GM12878 (cell line): ENCODE results near the gene STAMBPL1. TPM values are rescaled to one million over a fixed set of nuclear protein-coding genes. Genes with fewer than 3 reads are reported as not detected.
A peak's percentile ranks its signal among the peaks of the same experiment; 100 is the strongest.

Source experiments
- ATF7 ChIP-seq: fragments of 450-650 bp; IDR thresholded peaks from 2 replicates; pipeline ENCODE4 v1.6.1; 2016; ENCODE audit warnings: low read depth, mild to moderate bottlenecking
- CBFB ChIP-seq: IDR thresholded peaks from 2 replicates; pipeline ENCODE4 v1.6.1; 2016; ENCODE audit warnings: antibody characterized with exemption, low read depth
- CBX3 ChIP-seq: fragments of 200-600 bp; sonication (generic); IDR thresholded peaks from 2 replicates; pipeline ENCODE4 v1.6.1; 2016; ENCODE audit warnings: low read depth, borderline replicate concordance
- CBX5 ChIP-seq: sonication (generic); IDR thresholded peaks from 2 replicates; pipeline ENCODE4 v1.6.1; 2016; ENCODE audit warnings: low read depth, moderate library complexity, mild to moderate bottlenecking, inconsistent platforms
- CHD4 ChIP-seq: fragments of 200-600 bp; sonication (generic); IDR thresholded peaks from 2 replicates; pipeline ENCODE4 v1.6.1; 2016; ENCODE audit warnings: mild to moderate bottlenecking
- EED ChIP-seq: sonication (generic); IDR thresholded peaks from 2 replicates; pipeline ENCODE4 v1.6.1; 2016; ENCODE audit warnings: antibody characterized with exemption, low read depth
- EGR1 ChIP-seq, 2 experiments: IDR thresholded peaks; 1 replicate in 1 of 2; 2 replicates in 1 of 2; pipeline ENCODE4 v1.6.1; 2011 to 2012; ENCODE audit warnings: low read depth in 2 of 2, low read length in 2 of 2, borderline replicate concordance in 1 of 2, mild to moderate bottlenecking in 1 of 2, moderate library complexity in 1 of 2
- ELK1 ChIP-seq: IDR thresholded peaks from 2 replicates; pipeline ENCODE4 v1.6.1; 2012; ENCODE audit warnings: low read depth, low read length, improper control_type of control experiment
- EP300 ChIP-seq, 2 experiments: fragments of 150-350 bp in 1 of 2; IDR thresholded peaks; 2 replicates each; pipeline ENCODE4 v1.6.1; 2011 to 2012; ENCODE audit warnings: low read depth in 2 of 2, low read length in 2 of 2, borderline replicate concordance in 1 of 2, improper control_type of control experiment in 1 of 2, inconsistent platforms in 1 of 2; ENCODE audit not compliant: control insufficient read depth in 1 of 2
- FOXM1 ChIP-seq: IDR thresholded peaks from 2 replicates; pipeline ENCODE4 v1.6.1; 2012; ENCODE audit warnings: low read depth, mild to moderate bottlenecking, inconsistent platforms, low read length, moderate library complexity
- IRF4 ChIP-seq: IDR thresholded peaks from 2 replicates; pipeline ENCODE4 v1.6.1; 2011; ENCODE audit warnings: low read depth, low read length
- MXI1 ChIP-seq: fragments of 150-350 bp; IDR thresholded peaks from 2 replicates; pipeline ENCODE4 v1.6.1; 2011; ENCODE audit warnings: low read depth, mild to moderate bottlenecking, inconsistent platforms, low read length, improper control_type of control experiment
- MYB ChIP-seq: fragments of 150-350 bp; IDR thresholded peaks from 2 replicates; pipeline ENCODE4 v1.6.1; 2014; ENCODE audit warnings: mild to moderate bottlenecking, low read depth, low read length, borderline replicate concordance
- POLR2AphosphoS2 ChIP-seq: IDR thresholded peaks from 2 replicates; pipeline ENCODE4 v1.6.1; 2011; ENCODE audit warnings: low read depth, mild to moderate bottlenecking, low read length, improper control_type of control experiment, moderate library complexity
- RBBP5 ChIP-seq: fragments of 200-600 bp; sonication (generic); conservative IDR thresholded peaks from 2 replicates; pipeline ENCODE4 v1.6.1; 2016
- SKIL ChIP-seq: fragments of 450-650 bp; IDR thresholded peaks from 2 replicates; pipeline ENCODE4 v1.6.1; 2017; ENCODE audit warnings: mild to moderate bottlenecking, low read depth, inconsistent platforms; ENCODE audit not compliant: poor library complexity, severe bottlenecking
- SMARCA5 ChIP-seq: fragments of 450-650 bp; IDR thresholded peaks from 2 replicates; pipeline ENCODE4 v1.6.1; 2017; ENCODE audit warnings: mild to moderate bottlenecking
- SMC3 ChIP-seq: IDR thresholded peaks from 2 replicates; pipeline ENCODE4 v1.6.1; 2011; ENCODE audit warnings: low read length, improper control_type of control experiment, borderline replicate concordance
- SREBF2 ChIP-seq: IDR thresholded peaks from 2 replicates; pipeline ENCODE4 v1.6.1; 2012; ENCODE audit warnings: mild to moderate bottlenecking, low read length
- TAF1 ChIP-seq: IDR thresholded peaks from 2 replicates; pipeline ENCODE4 v1.6.1; 2011; ENCODE audit warnings: mild to moderate bottlenecking, low read depth, low read length, borderline replicate concordance
- TARDBP ChIP-seq: IDR thresholded peaks from 2 replicates; pipeline ENCODE4 v1.6.1; 2016; ENCODE audit warnings: borderline replicate concordance
- TCF3 ChIP-seq: IDR thresholded peaks from 2 replicates; pipeline ENCODE4 v1.6.1; 2012; ENCODE audit warnings: low read depth, mild to moderate bottlenecking, low read length, borderline replicate concordance; ENCODE audit not compliant: insufficient read depth
- YY1 ChIP-seq: IDR thresholded peaks from 2 replicates; pipeline ENCODE4 v1.6.1; 2011; ENCODE audit warnings: low read depth, mild to moderate bottlenecking, low read length
- ZBTB4 ChIP-seq: fragments of 450-650 bp; formaldehyde crosslinking; IDR thresholded peaks from 2 replicates; pipeline ENCODE4 v1.4.0; 2022; ENCODE audit warnings: mild to moderate bottlenecking, moderate library complexity
- polyA plus RNA-seq, 11 experiments: library from polyadenylated mRNA; depleted of rRNA in 4 of 11; unstranded in 6 of 11; stranded (reverse) in 5 of 11; fragments of >200 nt; fragmentation: Nextera tagmentation in 4 of 11; fragmentation: Illumina TruSeq in 1 of 11; extraction: Ambion mirVana in 4 of 11; extraction: Trizol in 1 of 11; gene quantifications; 1 replicate in 1 of 11; 2 replicates in 10 of 11; pipeline versions ENCODE4 v1.2.1 to v1.2.3, GENCODE V29; 2011 to 2016; ENCODE audit warnings: inconsistent platforms in 2 of 11, missing spikeins in 2 of 11, low read depth in 1 of 11
- total RNA-seq, 4 experiments: library from RNA; depleted of rRNA in 3 of 4; stranded (reverse); fragments of >200 nt in 3 of 4; fragmentation: Illumina TruSeq in 1 of 4; extraction: Trizol in 1 of 4; gene quantifications; 2 replicates each; pipeline versions ENCODE4 v1.2.1 to v1.2.3, GENCODE V29; 2013 to 2021

STAMBPL1 gene
- total and polyA plus RNA-seq, 10 of the 15 experiments (the other 5 are each of a cell fraction or from before 2014, with no cell fraction given): 7.5 to 44.1 (median 25.4) TPM

- TF ChIP-seq TCF3 (peak; percentile 33; the same call in 1 of the 2 replicates), MXI1 (peak; percentile 47; the same call in 1 of the 2 replicates), SMARCA5 (no peak; the same call in 1 of the 2 replicates), SREBF2 (no peak), ELK1 (0 out of 2 replicates have a peak, but pooled peaks have one; percentile 35), POLR2AphosphoS2 (no peak), IRF4 (no peak), CBFB (0 out of 2 replicates have a peak, but pooled peaks have one; percentile 37), SKIL (peak; percentile 52), CHD4 (no peak), ZBTB4 (CRISPR knock-in tag) (no peak), EED (peak; percentile 59; the same call in 1 of the 2 replicates), TAF1 (peak; percentile 58; the same call in 1 of the 2 replicates), CBX5 (no peak), SMC3 (0 out of 2 replicates have a peak, but pooled peaks have one; percentile 8), FOXM1 (peak; percentile 55; the same call in 1 of the 2 replicates), MYB (no peak), CBX3 (no peak), EP300 (IDR thresholded peaks at IDR 0.05; ENCODE audit: borderline replicate concordance in 1 of 2, control insufficient read depth in 1 of 2, low read depth in 2 of 2, low read length in 2 of 2) (0 out of 4 replicates have a peak, but pooled peaks of 1 of the 2 experiments have one; percentile 18), EGR1 (IDR thresholded peaks at IDR 0.05; ENCODE audit: borderline replicate concordance in 1 of 2, low read depth in 2 of 2, low read length in 2 of 2) (peak in 1 of 2 experiments; percentile 92; a peak in 2 of 3 replicates), RBBP5 (0 out of 2 replicates have a peak, but pooled peaks have one; percentile 74), ATF7 (0 out of 2 replicates have a peak, but pooled peaks have one; percentile 20), YY1 (0 out of 2 replicates have a peak, but pooled peaks have one; percentile 18), TARDBP (peak; percentile 53; the same call in 1 of the 2 replicates)
Observed at GRCh38 chr10:88879534-88880281, at the start of gene STAMBPL1 (continued).
